ENCODE measurements around the gene ITPA. TPM values are rescaled to one million over a fixed set of nuclear protein-coding genes. Genes with fewer than 3 reads are reported as not detected.

Gene ITPA
- total RNA-seq, 1 experiment from 2014 or later = 117 TPM

GRCh38 chr20:3168079-3168828 lies 41.0 kb upstream of the ITPA start:
- Histone ChIP-seq H3K9me2 (replicated peaks; ENCODE audit: low read length) (no peaks in the 10 kb centered on the region), H3K4me1 (ENCODE audit: insufficient read depth, low read length) (no peaks in the 10 kb centered on the region; the same call in 1 of the 2 replicates), H3K27ac (ENCODE audit: low read length) (no peak overlapping the region), H3K27me3 (ENCODE audit: low read length) (no peaks in the 10 kb centered on the region), H3K36me3 (ENCODE audit: low read depth, low read length) (no peaks in the 10 kb centered on the region), H3K4me2 (ENCODE audit: low read length) (no peak overlapping the region), H3K9me3 (ENCODE audit: low read length) (no peaks in the 10 kb centered on the region), H3K79me2 (ENCODE audit: low read length) (no peaks in the 10 kb centered on the region), H2AFZ (ENCODE audit: low read length) (no peak overlapping the region), H3K4me3 (ENCODE audit: low read length) (no peak overlapping the region), H3K9ac (ENCODE audit: low read length) (no peak overlapping the region), H3F3A (ENCODE audit: low read length, unreplicated experiment) (no peaks in the 10 kb centered on the region), H4K20me1 (ENCODE audit: low read length) (no peaks in the 10 kb centered on the region)
- TF ChIP-seq EZH2phosphoT487 (IDR thresholded peaks at IDR 0.05; ENCODE audit: borderline replicate concordance, low read length) (no peak), EZH2 (IDR thresholded peaks at IDR 0.05; ENCODE audit: low read length, unreplicated experiment) (no peak), CTCF (conservative IDR thresholded peaks at IDR 0.05; ENCODE audit: low read depth, low read length) (no peak)
- intact Hi-C loops (cut with micrococcal nuclease) = no loop called here
- POLR2A ChIA-PET (ENCODE audit: unreplicated experiment) = no interaction called here
- BruUV-seq (replicated peaks) = no TSS peak
- no peak for ATAC-seq
- CTCF ChIA-PET = no interaction called here
- no peak for DNase-seq

- ATAC-seq (no peak), DNase-seq (no peak)
- Histone ChIP-seq H4K20me1 (ENCODE audit: low read length) (no peaks in the 10 kb centered on the region), H3K4me3 (ENCODE audit: low read length) (no peak overlapping the region), H3K9ac (ENCODE audit: low read length) (no peak overlapping the region), H3K79me2 (ENCODE audit: low read length) (no peaks in the 10 kb centered on the region), H3K4me1 (ENCODE audit: insufficient read depth, low read length) (no peaks in the 10 kb centered on the region; the same call in 1 of the 2 replicates), H3K36me3 (ENCODE audit: low read depth, low read length) (no peaks in the 10 kb centered on the region), H3K9me3 (ENCODE audit: low read length) (no peaks in the 10 kb centered on the region), H3K27ac (ENCODE audit: low read length) (no peak overlapping the region), H3K27me3 (ENCODE audit: low read length) (no peaks in the 10 kb centered on the region), H2AFZ (ENCODE audit: low read length) (no peak overlapping the region), H3F3A (ENCODE audit: low read length, unreplicated experiment) (no peaks in the 10 kb centered on the region), H3K9me2 (replicated peaks; ENCODE audit: low read length) (no peaks in the 10 kb centered on the region), H3K4me2 (ENCODE audit: low read length) (no peak overlapping the region)
- ChIA-PET CTCF (no interaction called here), POLR2A (ENCODE audit: unreplicated experiment) (no interaction called here)
- intact Hi-C loops (cut with micrococcal nuclease) = no loop called here
- no TSS peak for BruUV-seq (replicated peaks)
- TF ChIP-seq CTCF (conservative IDR thresholded peaks at IDR 0.05; ENCODE audit: low read depth, low read length) (no peak), EZH2phosphoT487 (IDR thresholded peaks at IDR 0.05; ENCODE audit: borderline replicate concordance, low read length) (no peak), EZH2 (IDR thresholded peaks at IDR 0.05; ENCODE audit: low read length, unreplicated experiment) (no peak)
These were observed 40.3 kb upstream of the ITPA start for GRCh38 chr20:3168829-3169590.

Measured in PC-3 (cell line).